HG03108 (cell line): ENCODE data around the gene IQCH.
"Not testable (repeated sequence)": the region's sequence is repeated elsewhere in the genome, so short reads cannot be mapped to it uniquely, and the experiment has no call there.

Experiments used
- ATAC-seq: cut with Tn5 transposase; IDR thresholded peaks from one replicate; pipeline ENCODE4 v1.9.1; 2021; ENCODE audit warnings: moderate library complexity; ENCODE audit not compliant: unreplicated experiment

IQCH gene

GRCh38 chr15:67349634-67350033 lies 95.0 kb downstream of the IQCH start:
- ATAC-seq: no peak

- no peak for ATAC-seq
These were observed 95.5 kb downstream of the IQCH start for GRCh38 chr15:67350042-67350441.

- no peak for ATAC-seq
These were observed 103.8 kb downstream of the IQCH start for GRCh38 chr15:67358391-67358790.

- ATAC-seq: no peak
These were observed 104.2 kb downstream of the IQCH start for GRCh38 chr15:67358812-67359211.

GRCh38 chr15:67359431-67360079 lies 105.0 kb downstream of the IQCH start:
- ATAC-seq: no peak

GRCh38 chr15:67361100-67361499 lies 106.5 kb downstream of the IQCH start:
- ATAC-seq: no peak

DNA sequence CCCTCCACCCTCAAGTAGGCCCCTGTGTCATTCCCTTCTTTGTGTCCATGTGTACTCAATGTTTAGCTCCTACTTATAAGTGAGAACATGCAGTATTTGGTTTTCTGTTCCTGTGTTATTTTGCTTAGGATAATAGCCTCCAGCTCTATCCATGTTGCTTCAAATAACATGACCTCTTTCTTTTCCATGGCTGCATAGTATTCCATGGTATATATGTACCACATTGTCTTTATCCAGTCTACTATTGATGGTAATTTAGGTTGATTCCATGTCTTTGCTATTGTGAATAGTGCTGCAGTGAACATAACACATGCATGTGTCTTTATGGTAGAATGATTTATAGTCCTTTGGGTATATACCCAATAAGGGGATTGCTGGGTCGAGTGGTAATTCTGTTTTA lies 109.1 kb downstream of the IQCH start:
- not testable (repeated sequence) for ATAC-seq

GRCh38 chr15:67365994-67366393 lies 111.4 kb downstream of the IQCH start:
- no peak for ATAC-seq

GRCh38 chr15:67366904-67367303 lies 112.3 kb downstream of the IQCH start:
- ATAC-seq: no peak

DNA sequence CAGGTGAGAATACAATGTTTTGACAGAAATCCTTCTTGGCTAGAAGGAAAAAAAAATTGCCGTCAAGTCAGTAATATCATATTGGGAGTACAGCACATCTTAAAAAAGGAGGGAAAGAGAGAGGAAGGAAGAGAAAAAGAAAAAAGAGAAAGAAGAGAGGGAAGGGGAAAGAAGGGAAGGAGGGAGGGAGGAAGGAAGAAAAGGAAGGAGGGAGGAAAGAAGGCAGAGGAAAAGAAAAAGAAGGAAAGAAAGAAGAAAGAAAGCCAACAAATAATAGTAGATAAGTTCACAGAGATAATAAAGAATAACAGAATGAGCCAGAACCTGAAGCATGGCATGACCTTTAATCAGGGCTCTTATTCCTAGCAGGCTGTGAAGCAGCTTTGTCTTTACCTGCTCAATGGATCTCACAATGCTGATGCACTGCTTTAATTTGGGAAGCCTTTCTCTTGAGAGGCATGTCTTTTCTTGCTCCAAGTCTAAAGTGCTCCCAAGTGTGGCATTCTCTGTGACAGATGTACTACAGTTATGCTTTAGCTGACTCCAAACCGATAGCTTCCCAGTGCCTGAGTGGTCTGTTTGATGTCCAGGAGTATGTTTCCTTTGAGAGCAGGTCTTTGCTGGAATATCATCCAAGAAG lies 114.9 kb downstream of the IQCH start:
- ATAC-seq: no peak

DNA sequence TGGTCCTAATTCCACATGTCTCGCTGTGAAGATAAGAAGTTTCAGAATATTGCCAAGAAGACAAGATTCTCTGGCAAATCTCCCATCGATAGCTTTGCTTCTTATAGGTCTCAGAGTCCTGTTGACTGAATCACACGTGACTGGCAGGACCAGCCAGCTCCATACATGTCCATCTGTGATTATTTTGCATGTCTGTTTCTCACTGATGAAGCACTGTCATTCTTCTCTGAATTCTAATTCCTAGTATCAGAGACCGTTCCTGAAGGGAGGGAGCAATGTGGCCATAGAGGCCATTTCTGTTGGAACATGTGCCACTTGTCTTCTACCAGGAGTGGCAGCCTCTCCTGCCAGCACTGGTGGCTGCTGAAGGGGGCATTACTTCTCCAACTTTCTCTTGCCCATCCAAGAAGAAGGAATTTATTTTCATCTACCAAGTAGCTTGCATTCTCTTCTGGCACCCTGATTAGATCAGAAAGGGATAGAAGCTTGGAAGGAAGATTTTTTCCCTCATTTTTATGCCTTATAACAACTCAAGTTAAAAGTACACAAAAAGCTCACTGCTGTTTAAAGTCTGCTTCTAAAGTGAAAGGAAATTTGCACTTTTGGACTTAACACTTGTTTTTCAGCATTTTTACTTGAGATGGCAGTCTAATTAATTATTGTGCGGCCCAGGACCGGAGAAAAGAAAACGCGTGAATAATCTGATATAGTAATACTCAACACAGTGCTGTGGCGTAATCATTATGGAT lies 115.8 kb downstream of the IQCH start:
- no peak for ATAC-seq

DNA sequence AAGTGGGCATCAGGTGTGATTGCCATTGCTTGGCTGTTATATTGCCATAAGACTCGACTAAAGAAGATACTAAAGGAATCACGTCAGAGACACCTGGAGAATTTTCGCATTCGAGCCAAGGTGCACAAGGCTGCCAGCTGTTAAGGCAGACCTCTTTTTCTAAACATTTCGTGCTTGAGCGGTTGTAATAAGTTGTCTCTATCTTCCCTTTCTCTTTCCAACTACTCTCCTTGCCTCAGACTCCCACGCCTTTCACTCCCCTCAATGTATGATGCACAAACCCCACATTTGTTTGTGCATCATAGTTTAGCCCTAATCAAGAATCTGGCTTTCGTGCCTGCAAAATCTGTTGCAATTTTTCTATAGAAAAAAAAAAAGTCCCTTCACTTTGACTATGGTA lies 118.0 kb downstream of the IQCH start:
- no peak for ATAC-seq

DNA sequence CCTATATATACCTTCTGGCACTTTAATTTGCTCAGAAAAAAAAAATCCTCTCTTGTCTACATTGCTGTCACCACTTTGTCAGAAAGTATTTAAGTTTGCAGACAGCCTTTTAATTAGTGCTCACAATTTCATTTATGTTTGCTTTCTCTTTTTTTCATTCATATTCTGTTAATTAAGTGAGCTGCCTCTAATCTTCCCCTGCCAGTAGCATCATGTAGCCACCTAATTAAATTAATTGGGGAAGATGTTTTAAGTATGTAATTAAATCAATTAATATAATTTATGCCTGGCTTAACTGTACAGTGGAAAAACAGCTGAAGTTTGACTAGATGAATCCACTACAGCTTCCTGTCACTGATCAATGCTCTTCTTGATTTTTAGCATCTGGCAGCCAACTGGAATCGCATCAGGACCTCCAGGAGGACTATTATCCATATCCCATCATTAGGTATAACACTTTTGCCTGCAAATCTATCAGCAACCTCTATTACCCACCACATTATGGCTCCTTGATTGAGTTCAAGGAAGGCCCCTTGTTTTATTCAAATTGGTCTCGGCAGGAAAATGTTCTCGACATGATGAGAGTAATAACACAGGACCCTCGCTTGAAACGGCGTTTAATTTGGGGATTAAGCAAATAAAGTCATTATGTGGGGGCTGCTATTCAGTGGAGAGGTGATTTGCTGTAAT lies 118.5 kb downstream of the IQCH start:
- no peak for ATAC-seq

DNA sequence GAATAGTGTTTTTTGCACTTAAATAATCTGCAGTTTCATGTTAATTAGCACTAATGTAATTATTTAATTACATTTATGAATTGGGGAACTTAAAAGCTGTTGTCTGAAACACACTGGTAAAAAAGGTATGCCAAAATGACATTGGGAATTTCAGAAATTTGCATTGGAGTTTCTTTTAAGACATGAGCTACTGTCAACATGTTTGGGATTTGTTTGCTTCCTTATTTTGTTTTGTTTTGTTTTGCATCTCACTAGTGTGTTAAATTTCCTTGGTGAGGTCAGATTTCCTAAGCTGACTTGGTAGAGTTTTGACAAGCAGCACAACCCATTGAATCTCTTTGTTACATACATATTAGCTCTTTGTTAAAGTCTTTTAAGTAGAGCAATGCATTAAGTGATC lies 119.4 kb downstream of the IQCH start:
- no peak for ATAC-seq

DNA sequence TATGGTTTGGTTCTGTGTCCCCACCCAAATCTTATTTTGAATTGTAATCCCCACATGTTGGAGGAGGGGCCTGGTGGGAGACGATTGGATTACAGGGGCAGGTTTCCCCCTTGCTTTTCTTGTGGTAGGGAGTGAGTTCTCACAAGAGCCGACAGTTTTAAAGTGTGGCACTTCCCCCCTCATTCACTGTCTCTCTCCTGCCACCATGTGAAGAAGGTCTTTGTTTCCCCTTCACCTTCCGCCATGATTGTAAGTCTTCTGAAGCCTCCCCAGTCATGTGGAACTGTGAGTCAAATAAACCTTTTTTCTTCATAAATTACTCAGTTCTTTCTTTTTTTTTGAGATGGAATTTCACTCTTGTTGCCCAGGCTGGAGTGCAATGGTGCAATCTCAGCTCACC lies 124.9 kb downstream of the IQCH start:
- ATAC-seq: no peak

DNA sequence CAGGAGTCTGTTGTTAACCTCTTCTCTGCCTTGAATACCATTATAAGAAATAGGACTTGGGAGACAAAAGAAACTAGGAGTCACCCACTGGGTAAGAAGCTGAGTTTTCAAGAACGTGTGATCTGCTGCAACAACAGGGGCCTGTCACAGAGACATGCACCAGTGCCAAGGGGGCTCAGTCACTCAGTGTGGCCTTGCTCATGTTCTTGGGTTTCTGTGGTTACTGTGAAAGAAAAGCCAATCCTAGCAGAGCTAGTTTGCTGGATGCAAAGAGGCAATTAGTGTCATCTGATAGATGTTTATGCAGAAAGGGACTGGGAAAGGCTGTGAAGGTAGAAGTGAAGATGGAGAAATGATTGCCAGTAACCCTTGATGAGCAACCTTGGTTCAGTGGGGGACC lies 126.3 kb downstream of the IQCH start:
- ATAC-seq: no peak

GRCh38 chr15:67381416-67382045 lies 126.9 kb downstream of the IQCH start:
- no peak for ATAC-seq

DNA sequence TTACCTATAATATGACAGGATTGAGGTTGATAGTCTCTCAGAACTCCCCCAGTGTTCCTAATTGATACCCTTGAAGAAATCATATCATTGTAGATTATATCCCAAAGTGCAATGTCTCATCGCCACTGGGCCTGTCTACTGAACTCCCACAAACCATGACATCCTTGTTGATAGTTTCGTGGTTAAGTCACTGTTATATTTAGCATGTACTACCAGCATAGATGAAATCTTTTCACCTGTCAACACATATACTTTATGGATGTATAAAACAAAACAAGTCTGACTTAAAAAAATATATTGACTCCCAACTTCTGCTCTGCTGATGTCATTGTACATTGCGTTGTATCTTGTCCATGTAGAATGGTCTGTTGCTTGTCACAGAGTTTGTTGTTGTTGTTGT lies 128.1 kb downstream of the IQCH start:
- ATAC-seq: no peak

DNA sequence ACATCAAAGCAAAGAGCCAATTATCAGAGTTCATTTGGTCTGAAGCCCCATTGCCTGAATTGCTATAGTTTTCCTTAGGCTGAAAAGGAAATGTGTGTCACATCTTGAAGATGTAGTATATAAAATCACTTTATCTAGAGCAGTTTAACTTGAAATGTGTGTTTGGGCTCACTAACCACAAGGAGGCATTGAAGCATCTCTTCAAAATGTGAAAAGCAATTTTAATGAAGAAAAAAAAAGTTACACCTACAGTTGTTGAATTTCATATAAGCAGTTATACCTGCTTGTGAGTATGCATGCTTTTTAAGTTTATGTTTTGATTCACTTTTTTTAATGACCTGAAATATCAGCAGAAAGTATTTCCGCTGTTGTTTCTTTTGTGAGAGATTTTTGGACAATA lies 129.3 kb downstream of the IQCH start:
- ATAC-seq: no peak

DNA sequence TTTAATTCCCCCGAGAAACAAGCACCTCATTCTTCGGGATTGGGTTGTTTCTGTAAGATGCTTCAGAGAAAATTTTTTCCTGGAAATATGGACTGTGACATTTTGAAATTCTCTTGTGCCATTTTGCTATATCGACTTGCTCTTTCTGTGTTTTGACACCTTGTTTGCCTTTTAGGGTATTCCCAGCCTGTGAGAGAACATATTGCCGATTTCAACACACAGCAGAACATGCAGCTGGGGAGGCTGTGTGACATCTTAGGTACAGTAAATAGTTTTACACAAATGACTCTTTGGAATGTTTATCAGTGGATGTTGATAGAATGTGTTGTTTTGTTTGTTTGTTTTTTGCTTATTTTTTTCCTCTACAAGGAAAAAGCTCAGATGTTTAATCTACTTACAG lies 130.2 kb downstream of the IQCH start:
- no peak for ATAC-seq

- no peak for ATAC-seq
These were observed 131.4 kb downstream of the IQCH start for GRCh38 chr15:67385971-67386370.
